Inflammatory macrophage treated with lipopolysaccharide for 1 hour (primary cell): ENCODE data around the gene SOST.

Source experiments
- DNase-seq, 2 donors: peaks; one replicate each; pipeline ENCODE4 v3.0.0-alpha.2; 2020 to 2022

The SOST gene

DNA sequence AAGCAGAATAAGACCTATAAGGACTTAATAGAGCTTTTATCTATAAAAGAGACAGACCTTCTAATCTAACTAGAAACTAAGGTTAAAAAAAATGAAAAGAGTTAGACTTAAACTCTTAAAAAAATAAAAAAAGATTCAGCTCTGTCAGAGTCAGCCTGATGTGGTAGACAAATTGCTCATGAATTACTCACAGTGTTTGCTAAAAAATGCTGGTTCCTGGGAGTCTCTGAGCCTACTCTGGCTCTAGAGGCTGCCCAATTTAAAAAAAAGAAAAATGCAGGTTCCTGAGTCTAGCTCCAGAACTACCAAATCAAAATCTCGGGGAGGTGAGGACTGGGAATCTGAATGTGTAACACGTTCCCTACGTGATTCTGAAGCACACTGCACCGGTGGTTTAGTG is 18.1 kb downstream of the SOST start:
- no peak for DNase-seq

DNA sequence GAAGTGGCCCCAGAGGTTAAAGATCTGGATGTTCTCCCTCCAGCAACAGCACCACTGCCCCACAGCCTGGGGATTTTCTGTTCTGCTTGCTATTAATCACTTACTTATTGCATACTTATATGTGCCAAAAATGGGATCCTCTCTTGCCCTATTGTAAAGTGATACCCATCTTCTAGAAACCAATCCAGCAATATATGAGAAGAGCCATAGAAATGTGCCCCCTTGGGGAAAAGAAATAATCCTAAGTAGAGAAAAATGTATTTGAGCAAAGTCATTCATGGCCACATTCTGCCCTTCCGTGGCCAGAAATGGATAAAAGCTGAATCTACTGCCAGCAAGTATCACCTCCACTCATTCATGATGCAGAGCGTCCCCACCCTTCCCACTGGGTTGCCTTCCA is 20.9 kb downstream of the SOST start:
- DNase-seq, result no peak

DNA sequence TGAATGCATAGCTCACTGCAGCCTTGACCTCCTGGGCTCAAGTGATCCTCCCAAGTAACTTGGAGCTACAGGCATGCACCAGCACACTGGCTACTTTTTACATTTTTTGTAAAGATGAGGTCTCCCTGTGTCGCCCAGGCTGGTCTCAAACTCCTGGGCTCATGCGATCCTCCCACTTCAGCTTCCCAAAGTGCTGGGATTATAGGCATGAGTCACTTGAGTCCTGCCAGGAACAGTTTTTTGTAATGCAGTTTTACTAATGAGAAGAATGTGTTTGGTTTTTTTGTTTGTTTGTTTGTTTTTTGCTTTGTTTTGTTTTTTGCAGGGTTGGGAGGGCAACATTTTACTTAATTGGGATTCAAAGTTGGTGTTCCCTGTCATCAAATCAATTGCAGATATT is 22.2 kb downstream of the SOST start:
- DNase-seq, result no peak

DNA sequence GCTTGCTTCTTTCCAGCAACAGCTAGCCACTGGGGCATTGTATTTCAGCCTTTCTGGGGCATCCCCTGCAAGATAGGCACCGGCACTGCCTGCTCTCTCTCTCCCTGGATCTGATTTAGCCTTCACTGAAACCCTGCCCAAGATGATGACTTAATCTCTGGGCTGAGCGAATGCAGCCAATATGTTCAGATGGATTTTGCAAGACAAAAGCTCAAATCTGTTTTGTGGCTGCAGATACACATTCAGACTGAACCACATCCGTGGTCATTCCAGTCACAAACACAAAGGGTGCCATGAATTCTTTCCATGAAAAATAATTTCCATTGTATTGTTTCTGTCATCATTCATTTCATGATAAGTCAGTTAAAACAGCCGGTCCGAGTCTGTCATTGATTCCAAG is 24.2 kb downstream of the SOST start:
- DNase-seq, result no peak

DNA sequence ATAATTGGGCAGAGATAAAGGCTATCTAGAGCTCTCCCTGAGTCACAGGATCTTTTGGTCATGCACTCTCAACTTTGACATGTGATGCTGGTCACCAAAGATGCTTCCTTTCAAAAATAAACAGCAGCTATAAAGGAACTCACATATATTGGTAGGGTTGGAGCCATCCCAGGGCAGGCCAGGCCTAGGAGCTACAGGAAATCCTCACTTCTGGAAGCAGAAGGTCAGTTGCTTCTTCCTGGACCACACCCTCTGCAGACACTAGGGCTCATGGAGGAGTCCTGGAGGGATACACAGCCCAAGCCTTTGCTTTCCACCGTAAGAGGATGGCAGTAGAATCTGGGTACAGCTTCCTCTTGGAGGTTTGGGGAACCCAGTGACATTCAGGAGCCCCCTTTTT is 24.6 kb downstream of the SOST start:
- DNase-seq, result no peak

DNA sequence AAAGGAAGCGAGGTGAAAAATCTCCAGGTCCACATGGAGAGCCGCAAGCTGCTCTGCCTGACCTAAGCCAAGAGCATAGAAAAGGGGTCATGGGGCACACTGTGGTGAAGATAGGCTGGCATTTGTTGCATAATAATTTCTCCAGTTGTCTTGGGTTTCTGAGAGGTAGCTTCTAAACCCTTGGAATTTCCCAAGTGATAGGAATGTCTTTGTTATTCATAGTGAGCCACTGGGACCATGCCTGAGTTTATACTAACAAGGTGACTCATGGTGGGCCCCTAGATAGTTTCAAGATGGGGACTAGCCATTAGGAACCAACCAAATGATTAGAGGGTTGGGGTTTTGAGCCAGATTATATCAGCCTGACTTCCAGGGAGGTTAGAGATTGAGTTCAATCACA is 25.6 kb downstream of the SOST start:
- DNase-seq, result peak in 1 of 2 donors; percentile 40

DNA sequence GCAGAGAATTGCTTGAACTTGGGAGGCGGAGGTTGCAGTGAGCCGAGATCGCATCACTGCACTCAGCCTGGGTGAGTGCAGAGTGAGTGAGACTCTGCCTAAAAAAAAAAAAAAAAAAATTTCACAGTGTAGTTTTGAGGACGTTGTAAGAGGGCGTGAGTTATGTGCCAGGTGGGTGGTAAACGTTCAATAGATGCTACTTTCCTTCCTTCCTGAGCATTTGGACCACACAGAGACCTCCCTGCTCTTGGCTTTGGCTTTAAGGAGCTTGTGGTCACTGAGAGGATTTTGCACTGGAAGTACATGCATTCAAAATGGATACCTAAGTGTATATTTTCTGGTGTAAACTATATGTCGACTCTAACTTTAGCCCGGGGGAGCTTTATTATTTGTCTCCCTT is 30.5 kb downstream of the SOST start:
- DNase-seq, result no peak

DNA sequence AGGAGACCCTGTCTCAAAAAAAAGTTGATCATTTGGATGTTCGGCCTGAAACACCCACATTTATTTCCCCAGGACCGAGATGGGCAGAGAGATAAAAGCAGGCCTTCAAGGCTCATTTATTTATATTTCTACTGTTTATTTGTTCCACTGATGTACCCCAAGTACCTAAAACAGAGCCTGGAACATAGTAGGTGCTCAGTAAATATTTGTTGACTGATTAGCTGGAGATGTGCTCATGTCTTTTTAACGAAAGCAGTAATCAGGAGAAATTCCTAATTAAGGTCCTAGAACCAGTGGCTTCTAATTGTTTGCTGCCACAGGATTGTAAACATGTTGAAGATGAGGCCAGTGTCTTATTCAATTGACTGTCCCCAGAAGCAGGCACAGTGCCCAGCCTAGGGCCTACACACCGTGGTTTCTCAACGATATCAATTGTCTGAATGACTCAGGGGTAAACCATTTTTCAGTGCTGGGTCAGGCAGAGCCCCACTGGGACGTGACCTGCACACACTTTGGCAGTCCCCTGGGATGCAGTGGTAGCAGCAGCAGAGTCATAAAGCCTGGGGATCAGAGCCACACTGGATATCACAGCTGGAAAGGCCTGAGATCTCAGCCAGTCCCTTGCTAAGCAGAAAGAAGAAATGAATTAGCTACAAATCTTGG is 34.8 kb downstream of the SOST start:
- peak in 1 of 2 donors; percentile 19 for DNase-seq

DNA sequence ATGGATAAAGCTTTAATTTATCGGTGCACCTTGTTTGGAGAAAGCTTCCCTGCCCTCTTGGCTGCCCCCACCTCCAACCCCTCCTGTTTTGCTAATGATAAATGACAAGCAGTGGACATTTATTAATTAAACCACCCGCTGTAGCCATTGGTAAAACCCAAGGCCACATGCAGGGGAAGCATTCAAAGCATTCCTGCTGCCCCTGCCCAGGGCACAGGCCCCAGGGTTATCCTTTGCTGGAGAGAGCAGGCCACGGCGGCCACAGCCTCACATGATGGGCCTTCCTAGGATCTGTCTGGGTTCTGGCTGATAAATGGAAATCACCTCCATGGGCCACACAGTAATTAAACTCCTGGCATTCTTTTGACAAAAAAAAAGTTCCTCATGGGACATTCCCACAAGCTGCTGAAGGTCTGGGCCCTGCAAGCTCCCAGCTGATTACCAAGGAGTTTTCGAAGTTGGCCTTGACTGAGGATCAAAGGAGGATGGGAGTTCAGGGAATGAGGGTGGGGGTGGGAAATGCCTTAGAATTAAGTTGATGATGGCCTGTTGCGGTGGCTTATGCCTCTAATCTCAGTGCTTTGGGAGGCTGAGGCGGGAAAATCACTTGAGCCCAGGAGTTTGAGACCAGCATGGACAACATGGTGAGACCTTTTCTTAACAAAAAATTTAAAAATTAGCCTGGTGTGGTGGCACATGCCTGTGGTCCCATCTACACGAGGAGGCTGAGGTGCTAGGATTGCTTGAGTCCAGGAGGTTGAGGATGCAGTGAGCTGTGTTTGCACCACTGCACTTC is 35.5 kb downstream of the SOST start:
- DNase-seq, result peak in 1 of 2 donors; percentile 17

DNA sequence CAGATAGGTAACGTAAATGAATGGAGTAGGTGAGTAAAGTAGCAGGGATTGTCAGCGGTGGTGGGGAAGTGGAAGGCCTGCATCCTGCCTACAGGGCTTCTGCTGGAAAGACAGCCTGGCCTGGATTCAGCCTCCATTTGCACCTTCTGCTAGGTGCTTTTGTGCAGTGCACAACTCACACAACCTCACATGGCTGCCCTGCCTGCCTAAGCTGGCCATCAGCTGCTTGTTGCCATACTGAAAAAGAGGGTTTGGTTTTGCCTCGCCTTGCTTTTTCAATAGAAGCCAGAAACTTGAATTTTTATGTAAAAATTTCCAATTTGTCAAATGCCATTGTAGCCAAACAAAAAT is 36.3 kb downstream of the SOST start:
- DNase-seq, result no peak

DNA sequence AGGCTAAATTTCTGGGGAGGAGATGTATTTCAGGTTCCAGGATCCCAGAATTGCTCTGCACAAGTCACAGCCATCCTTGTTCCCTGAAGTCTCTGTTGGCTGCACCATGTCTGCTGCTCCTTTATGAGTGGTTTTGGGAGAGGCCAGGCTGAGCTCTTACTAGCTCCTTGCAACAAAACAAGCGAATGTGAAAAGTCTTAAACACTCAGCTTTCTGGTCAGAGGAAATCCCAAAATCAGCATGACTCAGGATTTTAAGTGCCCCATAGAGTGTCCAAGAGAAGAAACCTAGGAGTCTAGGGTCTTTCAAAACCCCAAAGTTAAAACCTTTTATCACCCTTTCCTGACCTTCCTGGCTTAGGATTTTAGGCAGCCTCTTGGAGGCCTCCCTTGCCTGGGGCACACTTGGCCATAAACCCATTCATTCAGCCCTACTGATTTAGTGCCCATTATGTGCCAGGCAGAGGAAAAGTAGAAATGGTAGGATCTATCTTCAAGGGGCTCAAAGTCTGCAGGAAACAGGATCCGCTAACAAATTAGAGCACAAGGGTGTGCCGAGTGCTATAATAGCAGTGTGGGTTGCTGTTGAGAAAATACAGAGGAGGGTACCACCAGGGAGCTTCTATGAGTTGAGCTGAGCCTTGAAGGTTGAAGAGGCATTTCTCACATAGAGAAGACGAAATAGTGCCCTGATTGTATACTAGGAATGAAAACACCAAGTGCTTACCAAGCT is 36.9 kb downstream of the SOST start:
- peak; percentile 27 to 44 for DNase-seq

DNA sequence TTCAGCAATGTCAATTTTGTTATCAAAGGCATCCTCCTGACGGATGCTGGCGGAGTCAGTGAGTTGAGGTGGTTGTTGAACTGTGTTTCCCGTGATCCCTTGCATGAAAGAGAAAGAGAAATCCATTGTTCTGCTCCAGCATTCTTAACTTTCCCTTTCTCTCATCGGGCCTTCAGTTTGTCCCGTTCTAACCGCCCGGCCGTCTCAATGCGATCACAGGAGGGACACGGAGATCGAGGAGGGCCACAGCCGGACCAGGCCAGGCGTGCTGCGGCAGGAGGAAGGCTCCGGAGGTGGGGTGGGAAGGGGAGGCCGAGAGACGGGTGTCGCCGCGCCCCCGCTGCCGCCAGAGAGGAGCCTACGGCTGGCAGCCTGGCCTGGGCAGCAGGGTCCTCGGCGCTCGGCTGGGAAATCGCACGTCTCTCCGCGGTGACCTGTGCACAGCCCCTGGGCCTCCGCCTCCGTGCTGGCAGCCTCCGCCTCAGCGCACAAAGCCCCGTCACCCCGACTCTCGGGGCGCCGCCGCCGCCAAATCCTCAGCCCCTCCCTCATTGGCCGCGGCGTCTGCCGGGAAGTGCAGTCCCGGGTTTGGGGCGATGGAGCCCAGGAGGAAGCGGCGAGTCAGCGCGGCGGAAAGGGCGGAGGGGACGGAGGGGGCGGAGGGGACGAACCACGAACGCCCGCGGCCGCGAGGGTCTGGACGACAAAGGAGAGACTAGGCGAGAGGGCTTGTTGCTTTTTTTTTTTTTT is 38.1 kb downstream of the SOST start:
- DNase-seq, result peak; percentile 68 to 77

DNA sequence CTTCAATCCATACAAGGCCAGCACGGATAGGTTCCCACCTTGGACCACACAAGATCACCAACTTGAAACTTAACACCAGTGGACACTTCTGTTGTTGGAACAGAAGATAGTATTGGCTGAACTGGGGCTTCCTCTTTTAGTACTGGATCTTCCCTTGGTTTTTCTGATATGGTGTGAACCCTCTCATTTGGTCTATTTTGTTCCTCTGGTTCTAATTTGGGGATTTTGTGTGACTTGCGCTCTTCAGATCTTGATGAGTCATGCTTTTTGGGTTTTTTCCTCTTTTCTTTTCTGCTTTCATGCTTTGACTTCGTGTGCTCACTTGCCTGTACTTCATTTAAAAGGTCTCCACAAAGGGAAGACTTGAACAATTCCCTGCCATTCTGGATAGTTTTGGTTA is 39.0 kb downstream of the SOST start:
- peak; percentile 86 to 93 for DNase-seq

DNA sequence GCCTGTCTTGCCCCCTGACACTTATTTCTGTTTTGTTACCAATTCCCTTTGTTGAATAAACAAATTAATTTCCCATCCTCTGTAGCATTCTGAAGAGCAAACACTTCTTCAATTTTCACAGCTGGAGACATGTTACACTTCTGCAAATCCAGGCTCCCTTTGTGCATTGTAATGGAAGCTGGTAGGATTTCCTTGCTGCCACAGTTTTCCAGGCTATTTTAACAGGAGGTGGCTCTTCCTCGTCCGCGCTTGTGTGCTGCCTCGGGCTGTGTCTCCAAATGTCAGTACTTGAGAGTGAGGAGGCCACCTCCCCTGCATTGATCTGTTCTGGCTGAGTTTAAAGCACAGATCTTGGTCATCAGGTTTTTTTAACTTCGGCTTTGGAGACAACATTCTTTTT is 40.0 kb downstream of the SOST start:
- no peak for DNase-seq

DNA sequence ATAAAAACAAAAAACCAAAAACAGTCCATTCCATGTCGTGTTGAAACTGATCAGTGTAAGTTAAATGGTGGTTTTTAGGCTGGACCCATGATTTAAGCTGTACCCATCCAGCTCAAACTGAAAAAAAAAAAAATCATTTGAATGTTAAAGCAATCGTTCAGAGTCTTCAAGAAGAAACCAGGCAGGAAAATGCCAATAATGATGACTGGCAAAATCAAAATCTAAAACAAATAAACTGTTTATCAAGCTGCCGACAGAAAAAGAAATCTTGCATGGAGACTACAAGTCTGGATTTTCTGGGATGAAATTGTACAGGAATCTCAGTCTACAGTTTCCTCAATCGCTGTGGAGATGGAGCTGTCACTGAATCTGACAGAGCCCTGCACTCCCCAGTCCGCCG is 40.7 kb downstream of the SOST start:
- no peak for DNase-seq

DNA sequence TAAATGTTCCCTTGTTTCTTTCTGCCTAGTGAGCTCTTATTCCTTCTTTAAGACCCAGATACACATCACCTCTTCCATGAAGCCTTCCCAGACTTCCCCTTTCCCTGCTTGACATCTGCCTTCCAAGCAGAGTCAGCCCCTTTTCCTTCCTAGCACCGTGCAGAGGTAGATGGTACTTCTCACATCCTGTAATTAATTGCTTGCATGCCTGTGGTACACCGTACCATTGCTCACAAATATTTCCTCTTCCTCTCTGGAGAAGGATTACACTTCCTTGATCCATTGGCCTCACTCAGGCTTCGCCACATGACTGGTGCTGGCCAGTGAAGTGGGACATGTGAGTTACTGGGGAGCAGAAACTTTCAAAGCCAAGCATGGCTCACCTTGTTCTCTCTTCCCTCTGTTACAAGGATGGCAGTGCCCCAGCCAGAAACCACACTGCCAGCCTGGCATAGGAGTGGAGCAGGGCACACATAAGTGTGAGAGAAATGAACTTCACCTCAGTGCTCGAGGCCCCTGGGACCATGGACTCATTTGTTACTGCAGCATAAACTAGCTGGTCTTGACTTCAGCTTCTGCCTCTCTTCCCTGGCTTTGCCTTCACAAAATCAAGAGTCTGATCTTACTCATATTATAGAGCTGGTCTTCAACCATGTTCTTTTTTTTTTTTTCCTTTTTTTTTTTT is 44.0 kb downstream of the SOST start:
- peak in 1 of 2 donors; percentile 22 for DNase-seq

DNA sequence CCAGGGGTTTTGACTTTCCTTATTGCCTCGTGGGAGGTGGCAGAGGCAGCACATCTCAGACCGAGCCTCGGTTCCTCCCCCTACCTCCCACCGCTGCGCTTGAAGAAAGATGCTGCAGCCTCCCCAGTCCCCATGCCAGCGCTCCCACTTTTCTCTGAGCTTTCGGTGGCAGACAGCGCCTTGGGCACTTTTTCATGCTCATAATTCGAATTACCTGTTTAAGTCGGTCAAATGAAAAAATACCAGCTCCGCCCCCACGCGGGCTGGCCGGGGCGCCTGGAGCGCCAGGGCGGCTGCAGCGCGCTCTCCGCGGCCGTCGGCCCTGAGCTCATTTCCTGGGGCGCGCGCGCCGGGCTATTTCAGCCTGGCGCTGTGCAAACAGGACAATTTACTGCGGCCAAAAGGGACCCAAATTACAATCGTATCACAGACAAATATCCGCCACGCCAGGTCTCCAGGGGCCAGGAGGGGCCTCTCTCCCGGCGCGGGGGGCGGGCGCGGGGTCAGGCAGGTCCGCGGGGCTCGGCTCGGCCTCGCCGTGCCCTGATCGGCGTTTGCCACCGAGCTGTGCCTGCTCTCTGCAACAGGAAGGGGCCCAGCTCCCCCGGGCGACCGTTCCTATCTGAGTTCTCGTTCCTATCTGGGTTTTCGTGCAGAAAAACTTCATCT is 45.0 kb downstream of the SOST start:
- peak; percentile 17 to 35 for DNase-seq

DNA sequence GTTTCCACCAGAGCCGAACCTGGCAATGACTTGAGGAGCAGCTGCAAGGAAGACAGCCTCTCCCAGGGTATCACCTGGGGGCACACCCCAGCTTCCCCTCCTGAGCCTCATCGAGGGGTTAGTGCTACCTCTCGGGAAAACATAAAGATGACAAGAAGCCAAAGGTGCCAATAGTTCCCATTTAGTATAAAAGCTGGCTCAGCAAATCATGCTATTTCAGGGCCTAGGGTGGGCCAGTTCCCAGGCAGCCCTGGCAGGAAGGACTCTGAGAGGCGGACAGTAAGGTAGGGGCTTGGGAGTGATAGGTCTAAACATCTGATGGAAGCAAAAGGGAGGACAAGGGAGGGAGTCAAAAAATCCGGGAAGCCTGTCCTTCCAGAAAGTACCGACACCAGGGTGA is 46.2 kb downstream of the SOST start:
- no peak for DNase-seq

DNA sequence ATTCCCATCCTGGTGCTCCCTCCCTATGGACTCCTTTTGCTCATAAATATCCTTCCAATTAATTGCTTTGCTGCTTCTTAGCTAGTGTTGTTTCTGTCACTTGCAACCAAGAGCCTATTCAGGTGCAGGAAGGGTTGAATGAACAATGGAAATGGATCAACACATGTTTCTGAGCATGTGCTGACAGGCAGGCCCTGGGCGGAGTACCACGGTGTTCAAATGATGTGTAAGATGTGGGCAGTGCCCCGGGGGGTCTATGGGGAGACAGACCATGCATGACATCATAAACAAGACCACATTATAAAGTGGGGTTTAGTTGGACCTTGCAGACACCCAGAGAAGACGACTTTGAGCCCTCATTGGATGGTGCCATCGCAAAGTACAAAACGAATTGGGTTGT is 48.5 kb downstream of the SOST start:
- DNase-seq, result no peak

DNA sequence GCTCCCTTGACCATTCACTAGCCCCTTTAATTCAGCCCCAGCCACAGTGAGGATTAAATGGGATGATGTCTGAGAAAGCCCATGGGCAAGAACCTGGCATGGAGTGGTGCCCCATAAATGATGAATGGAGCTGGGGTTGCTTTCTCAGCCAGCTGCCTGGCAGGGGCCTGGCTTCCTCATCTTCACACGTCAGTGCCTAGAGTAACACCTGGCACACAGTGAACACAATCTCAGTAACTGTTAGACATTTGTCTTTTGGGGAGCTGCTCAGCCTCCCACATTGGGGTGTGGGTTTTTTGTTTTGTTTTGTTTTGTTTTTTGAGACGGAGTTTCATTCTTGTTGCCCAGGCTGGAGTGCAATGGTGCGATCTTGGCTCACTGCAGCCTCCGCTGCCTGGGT is 49.4 kb downstream of the SOST start:
- DNase-seq, result no peak

DNA sequence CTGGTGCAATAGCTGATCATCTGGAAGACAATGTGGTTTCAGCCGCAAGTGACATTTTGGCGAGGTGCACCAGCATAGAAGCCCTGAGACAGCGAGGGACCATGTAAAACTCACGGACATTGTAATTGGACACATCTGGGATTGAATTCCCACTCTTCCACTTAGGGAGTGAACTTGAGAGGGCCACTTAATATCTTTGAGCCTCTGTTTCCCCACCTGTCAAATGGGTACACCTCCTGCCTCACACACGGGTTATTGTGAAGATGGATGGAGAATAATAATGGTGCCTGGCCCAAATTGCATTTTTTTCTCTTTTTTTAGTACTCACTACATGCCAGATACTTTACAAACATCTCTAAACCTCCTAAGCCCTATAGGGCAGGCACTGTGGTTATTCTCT is 51.4 kb downstream of the SOST start:
- DNase-seq, result no peak

DNA sequence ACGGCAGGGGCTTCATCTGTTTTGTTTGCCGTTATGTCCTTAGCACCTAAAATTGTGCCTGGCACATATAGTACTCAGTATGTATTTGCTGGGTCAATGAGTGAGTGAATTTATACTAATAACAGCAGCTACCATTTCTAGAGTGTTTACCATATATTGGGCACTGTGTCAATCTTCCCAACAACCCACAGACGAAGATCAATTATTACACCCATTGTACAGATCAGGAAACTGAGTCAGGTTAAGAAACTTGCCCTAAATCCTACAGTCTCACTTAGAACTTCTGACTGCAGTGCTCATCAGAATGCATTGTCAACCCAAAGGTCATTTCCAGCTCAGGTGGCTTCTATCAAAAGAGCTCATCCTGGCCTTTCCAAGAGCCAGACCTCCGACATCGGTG is 52.4 kb downstream of the SOST start:
- DNase-seq, result no peak
